Fibroblast of skin of back (primary cell): ENCODE results near the gene SYNM.
"Not testable (repeated sequence)": the region's sequence is repeated elsewhere in the genome, so short reads cannot be mapped to it uniquely, and the experiment has no call there.

Experiments
- DNase-seq: peaks from one replicate; pipeline ENCODE4 v3.0.0-alpha.2; 2013

Gene SYNM

GRCh38 chr15:99108993-99109392 lies 4.1 kb downstream of the SYNM start:
- DNase-seq: no peak

DNA sequence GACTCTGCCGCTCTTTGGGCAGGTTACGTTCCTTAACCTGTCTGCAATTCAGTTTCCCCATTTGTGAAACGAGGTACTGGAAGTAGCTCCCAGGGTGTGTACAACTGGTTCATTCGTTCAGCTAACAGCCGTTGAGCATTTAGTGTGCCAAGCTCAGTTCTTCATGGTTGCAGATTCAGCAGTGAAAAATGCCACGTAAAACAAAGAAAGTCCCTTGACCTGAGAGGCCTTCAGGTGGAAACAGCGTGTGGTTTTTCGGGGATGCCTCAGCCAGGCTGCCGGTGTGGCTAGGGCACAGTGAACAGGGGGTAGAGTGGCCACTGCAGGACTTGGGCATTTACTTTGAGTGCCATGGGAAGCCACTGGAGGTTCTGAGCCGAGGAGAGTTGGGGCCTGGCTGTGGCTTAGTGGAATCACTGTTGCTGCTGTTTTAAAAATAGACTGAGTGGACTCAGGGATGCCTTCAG lies 4.7 kb downstream of the SYNM start:
- no peak for DNase-seq

- DNase-seq: no peak
Measured at GRCh38 chr15:99110093-99110492, 5.2 kb downstream of the SYNM start.

DNA sequence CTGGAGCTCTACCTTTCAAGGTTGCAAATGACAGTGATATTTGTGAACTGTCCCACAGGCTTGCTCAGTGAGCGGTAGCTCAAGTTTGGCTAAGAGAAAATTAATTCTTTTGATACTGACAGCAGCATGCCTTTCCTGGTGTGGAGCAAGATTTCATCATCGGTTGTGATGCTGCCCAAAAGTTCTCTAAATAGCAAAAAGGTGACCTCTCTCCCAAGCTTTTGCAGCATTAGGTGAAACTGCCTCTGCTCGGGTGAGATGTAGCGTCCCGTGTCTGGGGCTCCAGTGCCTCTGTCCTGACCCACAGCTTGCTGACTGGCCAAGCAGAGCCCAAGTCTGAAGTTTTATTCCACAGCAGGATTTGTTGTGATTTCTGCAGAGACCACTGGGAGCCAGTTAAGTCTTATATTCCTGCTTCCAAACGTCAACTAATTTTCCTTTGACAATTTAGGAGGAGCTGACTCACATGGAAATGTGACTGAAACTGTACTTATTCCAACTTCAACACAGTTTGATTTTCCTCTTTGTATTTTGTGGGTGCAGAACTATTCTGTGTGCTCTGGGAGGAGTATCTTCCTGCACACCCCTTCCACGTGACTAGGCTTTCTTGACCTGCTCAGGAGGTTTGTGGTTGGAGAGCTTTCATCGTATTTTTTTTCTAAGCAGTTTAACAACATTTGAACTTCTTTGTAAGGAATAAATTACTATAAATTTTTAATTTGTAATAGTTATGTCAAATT lies 5.9 kb downstream of the SYNM start:
- peak; percentile 11 for DNase-seq

DNA sequence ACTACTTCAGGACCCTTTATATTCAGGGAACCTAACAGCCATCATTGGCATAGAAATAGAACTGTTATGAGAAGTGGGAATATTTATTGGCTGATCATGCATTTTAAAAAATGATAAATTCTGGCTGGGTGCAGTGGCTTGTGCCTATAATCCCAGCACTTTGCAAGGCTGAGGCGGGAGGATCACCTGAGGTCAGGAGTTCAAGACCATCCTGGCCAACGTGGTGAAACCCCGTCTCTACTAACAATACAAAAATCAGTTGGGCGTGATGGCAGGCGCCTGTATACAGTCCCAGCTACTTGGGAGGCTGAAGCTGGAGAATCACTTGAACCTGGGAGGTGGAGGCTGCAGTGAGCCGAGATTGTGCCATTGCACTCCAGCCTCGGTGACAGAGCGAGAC lies 6.8 kb downstream of the SYNM start:
- DNase-seq: not testable (repeated sequence)

DNA sequence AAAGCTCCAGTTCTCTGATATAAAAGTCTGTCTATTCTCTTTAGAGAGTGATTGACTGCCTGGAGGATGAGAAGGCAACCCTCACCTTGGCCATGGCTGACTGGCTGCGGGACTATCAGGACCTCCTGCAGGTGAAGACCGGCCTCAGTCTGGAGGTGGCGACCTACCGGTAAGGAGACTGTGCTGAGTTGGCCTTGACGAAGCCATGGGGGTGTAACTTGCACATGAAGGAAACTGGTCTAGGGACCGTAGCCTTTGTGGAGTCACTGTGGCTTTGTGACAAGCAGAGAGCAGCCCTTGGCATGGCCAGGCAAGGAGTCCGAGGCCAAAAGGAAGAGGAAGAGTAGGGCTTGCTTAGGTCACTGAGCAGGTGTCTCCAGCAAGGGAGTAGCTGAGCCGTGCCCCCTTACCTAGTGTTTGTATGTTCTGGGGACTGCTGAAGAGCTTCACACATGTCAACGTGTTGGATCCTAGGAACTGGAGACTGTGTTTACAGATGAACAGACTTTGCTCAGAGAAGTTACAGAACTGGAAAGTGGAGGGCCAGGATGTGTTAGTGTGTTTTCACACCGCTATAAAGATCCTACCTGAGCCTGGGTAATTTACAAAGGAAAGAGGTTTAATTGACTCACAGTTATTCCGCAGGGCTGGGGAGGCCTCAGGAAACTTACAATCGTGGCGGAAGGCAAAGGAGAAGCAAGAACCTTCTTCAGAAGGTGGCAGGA lies 8.8 kb downstream of the SYNM start:
- no peak for DNase-seq

- DNase-seq: no peak
Measured at GRCh38 chr15:99114511-99115299, 9.8 kb downstream of the SYNM start.

- no peak for DNase-seq
Measured at GRCh38 chr15:99115300-99116215, 10.7 kb downstream of the SYNM start.

DNA sequence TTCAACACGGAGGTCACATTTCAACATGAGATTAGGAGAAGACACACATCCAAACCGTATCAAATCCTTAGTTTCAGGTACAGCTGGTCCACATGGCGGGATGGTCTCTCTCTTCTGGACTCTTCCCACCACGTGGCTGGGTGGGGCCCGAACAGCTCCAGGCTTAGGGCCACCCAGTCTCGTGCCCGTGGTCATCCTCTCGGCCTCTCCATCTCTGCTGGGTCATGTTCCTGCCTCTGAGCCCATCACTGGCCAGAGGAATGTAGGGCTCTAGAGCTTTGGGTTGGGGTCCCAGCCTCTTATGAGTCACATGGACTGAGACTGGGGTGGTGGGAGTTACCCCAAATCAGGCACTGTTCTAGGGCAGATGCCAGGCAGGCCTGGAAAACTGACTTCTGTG lies 12.2 kb downstream of the SYNM start:
- DNase-seq: no peak

- no peak for DNase-seq
Measured at GRCh38 chr15:99117563-99118257, 12.8 kb downstream of the SYNM start.

DNA sequence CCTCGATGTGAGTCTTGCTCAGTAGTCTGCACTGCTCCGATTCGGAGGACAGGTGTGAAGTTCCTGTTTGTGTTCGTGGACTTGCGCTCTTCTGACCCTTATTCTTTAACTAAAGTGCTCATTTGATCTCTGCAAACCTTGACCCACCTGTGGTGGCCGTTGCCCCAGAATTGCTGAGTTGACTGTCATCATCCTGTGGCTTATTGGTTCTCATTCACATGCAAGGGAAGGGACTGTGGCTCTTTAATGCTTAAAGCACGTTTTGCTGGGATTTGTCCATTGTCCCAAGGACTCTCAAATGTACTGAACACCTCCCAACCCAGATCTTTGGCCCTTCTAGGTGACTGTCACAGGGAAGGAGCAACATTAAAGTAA lies 13.4 kb downstream of the SYNM start:
- DNase-seq: no peak

DNA sequence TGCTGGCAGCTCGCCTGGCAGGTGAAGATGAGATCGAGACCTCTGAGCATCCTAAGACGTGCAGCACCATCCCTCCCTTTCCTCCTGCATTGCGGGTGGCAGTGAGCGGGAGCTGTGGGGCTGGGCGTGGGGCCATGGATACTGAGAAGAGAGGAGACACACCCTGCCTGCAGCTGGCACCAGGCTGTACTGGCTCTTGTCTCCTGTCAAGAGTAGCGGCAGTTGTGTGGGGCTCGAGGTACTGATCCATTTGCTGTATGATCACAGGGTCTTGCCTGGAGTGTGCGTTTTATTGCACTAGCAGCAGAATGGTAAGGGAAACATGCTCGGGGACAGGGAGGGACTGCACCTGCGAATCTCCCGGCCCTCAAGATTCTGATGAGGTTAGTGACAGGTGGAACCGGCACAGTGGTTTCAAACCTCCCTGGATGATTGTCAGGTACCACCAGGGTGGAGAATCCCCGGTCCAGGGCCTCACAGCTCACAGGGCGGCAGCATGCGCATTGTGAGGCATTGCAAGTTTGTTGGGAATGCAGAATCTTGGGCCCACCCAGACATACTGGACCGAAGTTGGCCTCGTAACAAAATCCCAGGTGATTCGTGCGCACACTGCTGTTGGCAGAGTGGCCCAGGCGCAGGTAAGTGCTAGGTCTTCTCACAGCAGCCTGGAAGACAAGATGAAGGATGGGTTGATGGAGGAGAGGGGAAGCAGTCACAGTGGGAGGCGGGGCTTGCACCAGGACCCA lies 14.1 kb downstream of the SYNM start:
- no peak for DNase-seq

DNA sequence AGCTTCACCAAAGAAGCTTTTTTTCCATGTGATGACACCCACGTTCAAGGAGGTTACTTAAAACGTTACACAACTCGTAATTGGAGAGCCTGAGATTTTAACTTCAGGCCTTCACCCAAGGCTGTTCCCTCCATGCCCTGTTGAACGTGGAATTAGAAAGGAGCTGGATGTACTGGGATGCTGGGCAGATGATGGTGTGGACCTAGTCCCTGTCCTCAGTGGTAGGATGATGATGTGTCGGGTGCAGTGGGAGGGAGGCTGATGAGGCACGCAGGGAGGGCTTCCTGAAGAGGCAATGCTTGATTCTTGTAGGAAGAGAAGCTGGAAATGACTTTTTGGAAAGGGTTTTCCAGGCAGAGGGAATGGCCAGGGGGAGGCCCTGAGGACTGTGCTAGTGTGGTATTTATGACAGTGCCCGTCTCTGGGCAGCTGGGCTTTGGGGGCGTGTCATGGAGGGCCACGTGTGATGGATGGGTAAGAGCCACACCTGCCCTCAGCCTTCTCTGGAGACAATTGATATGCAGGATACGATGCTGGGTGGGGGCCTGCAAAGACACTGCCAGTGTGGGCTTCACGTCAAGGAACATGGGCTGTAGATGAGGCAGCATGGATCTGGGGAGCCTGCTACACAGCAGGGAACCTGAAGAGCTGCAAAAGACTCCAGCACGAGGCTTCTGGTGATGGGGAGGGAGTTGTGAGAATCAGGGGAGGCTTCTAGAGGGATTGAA lies 15.3 kb downstream of the SYNM start:
- no peak for DNase-seq

DNA sequence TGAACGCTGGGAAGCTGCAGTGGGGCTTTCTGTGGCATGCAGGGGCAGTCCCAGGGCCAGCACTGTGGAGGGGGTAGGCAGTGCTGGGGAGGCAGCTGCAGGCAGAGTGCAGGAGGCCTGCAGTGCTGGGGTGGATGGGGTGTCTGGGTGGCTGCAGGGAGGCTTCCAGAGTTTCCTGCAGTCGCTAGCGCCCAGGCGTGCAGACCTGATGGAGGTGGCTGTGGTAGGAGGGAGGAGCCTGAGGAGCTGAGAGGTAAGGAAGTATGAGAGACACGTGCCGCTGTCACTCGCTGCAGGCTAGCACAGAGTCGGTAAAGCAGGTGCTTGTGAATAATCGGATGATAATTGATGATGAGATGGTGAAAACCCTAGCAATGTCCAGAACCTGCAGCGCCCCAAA lies 16.3 kb downstream of the SYNM start:
- DNase-seq: no peak

GRCh38 chr15:99121691-99122410 lies 17.0 kb downstream of the SYNM start:
- no peak for DNase-seq

GRCh38 chr15:99122831-99123712 lies 18.2 kb downstream of the SYNM start:
- no peak for DNase-seq

- DNase-seq: peak; percentile 99
Measured at GRCh38 chr15:99123713-99124451, 19.0 kb downstream of the SYNM start.

DNA sequence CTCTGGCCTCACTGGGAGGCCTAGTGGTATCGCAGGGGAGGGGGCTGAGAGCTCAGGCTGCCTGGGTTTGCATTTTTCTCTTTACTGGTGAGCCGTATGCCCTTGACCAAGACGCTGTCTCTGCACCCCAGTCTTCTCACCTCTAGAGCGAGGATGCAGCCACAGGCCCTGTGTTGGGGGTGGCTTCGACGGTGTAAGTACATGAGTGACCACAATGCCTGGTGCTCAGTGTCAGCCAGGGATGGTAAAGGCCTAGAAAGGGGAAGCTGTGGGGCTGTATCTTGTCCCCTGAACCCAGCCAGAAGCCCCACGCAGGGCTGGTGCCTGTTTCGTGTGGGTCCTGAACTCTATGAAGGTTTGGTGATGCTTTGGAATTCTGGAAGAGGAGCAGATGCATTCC lies 19.8 kb downstream of the SYNM start:
- no peak for DNase-seq
